GM10847 (cell line): ENCODE measurements around the gene TBC1D10B.
A peak's percentile ranks its signal among the peaks of the same experiment; 100 is the strongest.

Source experiments
- POLR2A ChIP-seq: IDR thresholded peaks from 2 replicates; pipeline ENCODE4 v1.6.1; 2011; ENCODE audit not compliant: insufficient read length; ENCODE audit errors: extremely low read depth

Gene TBC1D10B

DNA sequence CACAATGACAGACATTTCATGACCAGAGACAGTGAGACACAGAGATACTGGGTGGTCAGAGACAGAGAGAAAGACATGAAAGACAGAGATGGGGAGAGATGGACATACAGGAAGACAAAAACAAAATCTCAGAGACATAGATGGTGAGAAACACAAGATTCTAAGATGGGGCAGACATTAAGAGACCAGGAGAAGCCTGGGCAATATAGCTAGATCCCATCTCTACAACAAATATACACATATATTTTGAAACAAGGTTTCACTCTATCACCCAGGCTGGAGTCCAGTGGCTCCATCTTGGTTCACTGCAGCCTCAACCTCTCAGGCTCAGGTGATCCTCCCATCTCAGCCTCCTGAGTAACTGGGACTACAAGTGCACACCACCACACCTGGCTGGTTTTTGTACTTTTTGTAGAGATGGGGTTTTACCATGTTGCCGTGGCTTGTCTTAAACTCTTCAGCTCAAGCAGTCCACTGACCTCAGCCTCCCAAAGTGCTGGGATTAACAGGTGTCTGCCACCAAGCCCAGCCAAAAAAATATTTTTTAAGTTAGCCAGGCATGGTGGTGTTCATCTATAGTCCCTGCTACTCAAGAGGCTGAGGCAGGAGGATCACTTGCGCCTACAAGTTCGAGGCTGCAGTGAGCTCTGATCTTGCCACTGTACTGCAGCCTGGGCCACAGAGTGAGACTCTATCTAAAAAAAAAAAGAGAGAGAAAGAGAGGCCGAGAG, 9.9 kb upstream of the TBC1D10B start:
- TF ChIP-seq POLR2A, result no peak

GRCh38 chr16:30379158-30379783, 9.0 kb upstream of the TBC1D10B start:
- no peak for TF ChIP-seq POLR2A

DNA sequence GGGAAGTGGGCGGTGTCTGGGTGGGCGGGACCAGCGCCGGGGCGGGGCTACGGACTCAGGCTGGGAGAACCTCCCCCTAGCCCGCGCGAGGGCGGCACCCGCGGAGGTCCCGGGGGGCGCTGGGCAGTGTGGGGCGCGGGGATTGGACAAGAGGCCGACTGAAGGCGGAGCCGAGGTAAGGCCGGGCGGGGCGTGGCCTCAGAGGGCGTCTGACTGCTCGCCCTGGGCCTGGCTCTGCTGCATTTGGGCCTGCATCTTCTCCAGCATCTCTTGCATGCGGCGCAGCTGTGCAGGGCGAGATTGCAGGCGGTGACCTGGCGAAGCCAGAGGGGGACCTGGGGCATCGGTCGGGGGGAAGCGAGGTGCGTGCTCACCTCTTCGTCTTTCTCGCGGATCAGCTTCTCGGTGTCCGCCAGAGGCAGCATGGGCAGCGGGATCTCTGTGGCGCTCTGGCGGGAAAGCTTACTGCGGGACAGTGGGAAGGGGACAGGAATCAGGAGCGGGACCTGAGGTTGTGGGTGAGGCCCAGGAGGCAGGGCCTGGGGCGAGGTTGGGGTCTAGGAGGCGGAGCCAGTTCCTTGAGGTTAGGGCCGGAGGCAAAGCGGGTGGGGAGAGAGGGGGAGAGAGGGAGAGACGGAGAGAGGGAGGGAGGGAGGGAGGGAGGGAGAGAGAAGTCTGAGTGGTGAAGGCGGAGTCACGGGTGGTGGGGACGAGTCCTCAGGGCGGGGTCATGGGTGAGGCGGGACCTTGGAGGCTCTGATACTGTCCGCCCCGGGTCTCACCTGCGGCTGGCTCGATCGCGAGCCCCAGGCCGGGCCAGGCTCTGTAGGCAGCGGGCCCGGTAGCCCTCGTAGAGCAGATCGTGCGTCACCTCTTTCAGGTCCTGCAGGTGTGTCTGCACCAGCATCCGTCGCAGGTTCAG, 8.2 kb upstream of the TBC1D10B start:
- peak; percentile 73 for TF ChIP-seq POLR2A

GRCh38 chr16:30377812-30378235, 7.5 kb upstream of the TBC1D10B start:
- TF ChIP-seq POLR2A, result peak; percentile 46

DNA sequence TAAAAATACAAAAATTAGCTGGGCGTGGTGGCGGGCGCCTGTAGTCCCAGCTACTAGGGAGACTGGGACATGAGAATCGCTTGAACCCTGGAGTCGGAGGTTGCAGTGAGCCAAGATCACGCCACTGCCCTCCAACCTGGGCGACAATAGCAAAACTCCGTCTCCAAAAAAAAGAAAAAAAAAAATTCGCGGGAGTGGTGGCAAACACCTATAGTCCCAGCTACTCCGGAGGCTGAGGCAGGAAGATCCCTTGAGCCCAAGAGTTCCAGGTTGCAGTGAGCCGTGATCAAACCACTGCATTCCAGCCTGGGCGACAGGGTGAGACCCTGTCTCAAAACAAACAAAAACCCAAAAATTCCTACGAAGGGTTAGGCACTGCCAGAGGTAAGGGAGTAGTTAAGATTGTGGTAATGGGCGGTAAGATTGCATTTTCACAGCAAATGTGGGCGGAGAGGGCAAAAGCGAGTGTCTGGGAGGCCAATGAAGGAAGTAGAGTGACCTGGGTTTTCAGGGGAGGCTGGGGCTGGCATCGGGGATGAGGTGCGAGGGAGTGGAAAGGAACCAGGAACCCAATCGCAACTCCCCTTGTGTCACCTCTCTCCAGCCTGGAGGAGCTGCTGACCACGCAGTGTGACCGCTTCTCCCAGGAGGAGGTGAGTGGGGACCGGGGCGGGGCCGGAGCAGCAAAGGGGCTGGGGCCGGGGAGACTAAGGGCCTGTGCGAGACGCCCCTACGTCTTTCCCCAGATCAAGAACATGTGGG, 6.9 kb upstream of the TBC1D10B start:
- no peak for TF ChIP-seq POLR2A

- no peak for TF ChIP-seq POLR2A
Observed at GRCh38 chr16:30376461-30376902, 6.2 kb upstream of the TBC1D10B start.

GRCh38 chr16:30375864-30376263, 5.6 kb upstream of the TBC1D10B start:
- TF ChIP-seq POLR2A, result no peak

GRCh38 chr16:30374538-30374937, 4.2 kb upstream of the TBC1D10B start, which contains the start of gene MYL11:
TSS of gene MYL11 (plus strand) at chr16:30374802. CDS start at chr16:30374858, 56 bp downstream.
- no peak for TF ChIP-seq POLR2A

- TF ChIP-seq POLR2A, result no peak
Observed at GRCh38 chr16:30372725-30373124, 2.4 kb upstream of the TBC1D10B start.

DNA sequence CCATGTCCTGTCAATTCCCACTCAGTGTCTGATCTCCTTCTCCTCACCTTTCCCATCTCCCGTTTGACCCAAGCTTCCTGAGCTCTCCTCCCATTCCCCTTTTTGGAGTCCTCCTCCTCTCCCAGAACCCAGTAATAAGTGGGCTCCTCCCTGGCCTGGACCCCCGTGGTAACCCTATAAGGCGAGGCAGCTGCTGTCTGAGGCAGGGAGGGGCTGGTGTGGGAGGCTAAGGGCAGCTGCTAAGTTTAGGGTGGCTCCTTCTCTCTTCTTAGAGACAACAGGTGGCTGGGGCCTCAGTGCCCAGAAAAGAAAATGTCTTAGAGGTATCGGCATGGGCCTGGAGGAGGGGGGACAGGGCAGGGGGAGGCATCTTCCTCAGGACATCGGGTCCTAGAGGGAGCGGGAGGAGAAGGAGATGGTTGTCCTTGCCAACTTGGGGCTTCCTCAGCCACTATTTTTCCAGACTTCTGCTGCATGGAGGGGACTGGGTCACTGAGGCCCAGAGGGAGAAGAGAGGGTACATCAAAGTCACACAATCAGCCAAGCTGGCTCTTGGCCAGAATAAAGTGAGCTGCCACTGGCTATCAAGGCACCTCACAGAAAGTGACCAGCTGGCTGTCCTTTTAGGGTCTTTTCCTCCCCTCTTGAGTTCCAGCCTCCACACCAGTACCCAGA, 1.9 kb upstream of the TBC1D10B start:
- no peak for TF ChIP-seq POLR2A

GRCh38 chr16:30371248-30371816, 1.0 kb upstream of the TBC1D10B start:
- TF ChIP-seq POLR2A, result peak; percentile 52

DNA sequence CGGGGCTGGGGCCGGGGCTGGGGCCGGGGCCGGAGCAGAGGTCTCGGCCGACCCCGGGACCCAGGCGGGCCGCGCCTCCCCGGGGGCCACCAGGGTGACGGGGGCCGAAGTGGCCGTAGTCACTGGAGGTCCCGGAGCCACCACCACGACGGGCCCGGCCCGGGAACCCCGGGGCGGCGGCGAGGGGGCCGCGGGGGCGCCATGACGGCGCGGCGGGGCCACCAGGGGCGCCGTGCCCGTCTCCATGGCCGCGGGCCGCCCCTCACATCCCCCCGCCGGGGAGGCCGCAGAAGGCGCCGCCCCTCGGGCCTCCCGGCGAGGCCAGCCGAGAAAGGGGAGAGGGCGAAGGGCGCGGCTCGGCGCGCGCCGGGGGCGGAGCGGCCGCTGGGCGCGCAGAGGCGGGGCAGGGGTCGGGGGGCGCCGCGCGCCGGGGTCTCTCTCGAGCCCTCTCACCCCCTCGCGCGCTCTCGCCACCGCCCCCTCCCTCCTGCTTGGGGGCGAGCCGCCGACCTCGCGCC, 297 bp downstream of the TBC1D10B start:
- TF ChIP-seq POLR2A, result peak; percentile 59

GRCh38 chr16:30369091-30369937, 980 bp downstream of the TBC1D10B start:
- no peak for TF ChIP-seq POLR2A
